Prostate gland (tissue), 2 donors: ENCODE measurements around the gene SMYD3. TPM values are rescaled to one million over a fixed set of nuclear protein-coding genes. Genes with fewer than 3 reads are reported as not detected.

Source experiments
- DNase-seq: peaks from one replicate; pipeline ENCODE4 v3.0.0-alpha.2; 2019; ENCODE audit warnings: low spot score
- H3K27ac ChIP-seq, 2 donors: fragments of 200-600 bp; sonication (generic); 2 replicates each; pipeline ENCODE4 v1.5.1; 2017 to 2019
- H3K27me3 ChIP-seq: fragments of 200-600 bp; sonication (generic); replicated peaks from 2 replicates; pipeline ENCODE4 v1.5.1; 2019; ENCODE audit not compliant: insufficient read depth
- H3K36me3 ChIP-seq, 2 donors: fragments of 200-600 bp; sonication (generic); 1 replicate in 1 of 2; 2 replicates in 1 of 2; pipeline versions ENCODE4 v1.5.1 to v1.8.1; 2017 to 2019
- H3K4me1 ChIP-seq: fragments of 200-600 bp; sonication (generic); replicated peaks from 2 replicates; pipeline ENCODE4 v1.5.1; 2019
- H3K4me3 ChIP-seq, 2 donors: fragments of 200-600 bp; sonication (generic); 2 replicates each; pipeline ENCODE4 v1.5.1; 2017 to 2019
- H3K9me3 ChIP-seq: fragments of 200-600 bp; sonication (generic); 2 replicates; pipeline ENCODE4 v1.5.1; 2017
- POLR2A ChIP-seq: fragments of 450-650 bp; IDR thresholded peaks from one replicate; pipeline ENCODE4 v1.6.1; 2016; ENCODE audit warnings: antibody characterized with exemption, mild to moderate bottlenecking
- POLR2AphosphoS5 ChIP-seq: sonication (generic); formaldehyde crosslinking; IDR thresholded peaks from one replicate; pipeline ENCODE4 v1.6.1; 2017; ENCODE audit warnings: antibody characterized with exemption
- WGBS: methylation state at CpG from one replicate; pipeline ENCODE4 v1.1.5; 2018; 5-methylcytosine and 5-hydroxymethylcytosine counted together
- intact Hi-C: fragments of 100-400 bp; cut with DNase I; formaldehyde crosslinking; loops from one replicate; pipeline ENCODE4 v1.14.2; 2022
- total RNA-seq, 2 donors: library from RNA; depleted of rRNA; stranded (reverse); fragments of >200 nt; gene quantifications; one replicate each; pipeline ENCODE4 v1.1.0, GENCODE V29; 2016
- TF ChIP-seq, protein P1 (sequence below), 4 experiments: fragments of 200-600 bp in 2 of 4; fragments of 450-650 bp in 2 of 4; sonication (generic) in 2 of 4; IDR thresholded peaks; 1 replicate in 3 of 4; 2 replicates in 1 of 4; pipeline ENCODE4 v1.5.1; 2016 to 2019; ENCODE audit warnings: antibody characterized with exemption in 4 of 4, mild to moderate bottlenecking in 2 of 4, moderate library complexity in 2 of 4

SMYD3 gene
- total RNA-seq, 2 donors from 2014 or later: 19.8 to 23.9 TPM

- H3K4me3 ChIP-seq: no peak overlapping the region
- DNase-seq: no peak
- intact Hi-C loops: no loop called here
- WGBS: 96% methylated on average over 1 of the region's 1 CpG
- H3K27me3 ChIP-seq: no peaks in the 10 kb centered on the region
- H3K27ac ChIP-seq: no peak overlapping the region
- TF ChIP-seq, protein P1, sequence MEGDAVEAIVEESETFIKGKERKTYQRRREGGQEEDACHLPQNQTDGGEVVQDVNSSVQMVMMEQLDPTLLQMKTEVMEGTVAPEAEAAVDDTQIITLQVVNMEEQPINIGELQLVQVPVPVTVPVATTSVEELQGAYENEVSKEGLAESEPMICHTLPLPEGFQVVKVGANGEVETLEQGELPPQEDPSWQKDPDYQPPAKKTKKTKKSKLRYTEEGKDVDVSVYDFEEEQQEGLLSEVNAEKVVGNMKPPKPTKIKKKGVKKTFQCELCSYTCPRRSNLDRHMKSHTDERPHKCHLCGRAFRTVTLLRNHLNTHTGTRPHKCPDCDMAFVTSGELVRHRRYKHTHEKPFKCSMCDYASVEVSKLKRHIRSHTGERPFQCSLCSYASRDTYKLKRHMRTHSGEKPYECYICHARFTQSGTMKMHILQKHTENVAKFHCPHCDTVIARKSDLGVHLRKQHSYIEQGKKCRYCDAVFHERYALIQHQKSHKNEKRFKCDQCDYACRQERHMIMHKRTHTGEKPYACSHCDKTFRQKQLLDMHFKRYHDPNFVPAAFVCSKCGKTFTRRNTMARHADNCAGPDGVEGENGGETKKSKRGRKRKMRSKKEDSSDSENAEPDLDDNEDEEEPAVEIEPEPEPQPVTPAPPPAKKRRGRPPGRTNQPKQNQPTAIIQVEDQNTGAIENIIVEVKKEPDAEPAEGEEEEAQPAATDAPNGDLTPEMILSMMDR (IDR thresholded peaks at IDR 0.05): no peak
- TF ChIP-seq POLR2A: no peak
- TF ChIP-seq POLR2AphosphoS5: no peak
- no peaks in the 10 kb centered on the region for H3K4me1 ChIP-seq
- no peaks in the 10 kb centered on the region for H3K9me3 ChIP-seq
- no peaks in the 10 kb centered on the region for H3K36me3 ChIP-seq
Observed at GRCh38 chr1:246213947-246214346, 293.1 kb downstream of the SMYD3 start.

- 96% methylated on average over 3 of the region's 3 CpGs for WGBS
- Histone ChIP-seq H3K4me3 (no peak overlapping the region), H3K36me3 (no peaks in the 10 kb centered on the region), H3K27ac (no peak overlapping the region), H3K9me3 (no peaks in the 10 kb centered on the region), H3K27me3 (no peaks in the 10 kb centered on the region), H3K4me1 (no peaks in the 10 kb centered on the region)
- no peak for TF ChIP-seq POLR2A
- TF ChIP-seq, protein P1 (IDR thresholded peaks at IDR 0.05): no peak
- intact Hi-C loops: no loop called here
- DNase-seq: no peak
Observed at GRCh38 chr1:246213502-246213901, 293.6 kb downstream of the SMYD3 start.

- Histone ChIP-seq H3K36me3 (no peaks in the 10 kb centered on the region), H3K4me3 (no peak overlapping the region), H3K9me3 (no peaks in the 10 kb centered on the region), H3K27ac (no peak overlapping the region), H3K27me3 (no peaks in the 10 kb centered on the region), H3K4me1 (no peaks in the 10 kb centered on the region)
- 96% methylated on average over 3 of the region's 3 CpGs for WGBS
- intact Hi-C loops: no loop called here
- no peak for TF ChIP-seq POLR2AphosphoS5
- TF ChIP-seq, protein P1 (IDR thresholded peaks at IDR 0.05): no peak
- TF ChIP-seq POLR2A: no peak
- no peak for DNase-seq
Observed at GRCh38 chr1:246213036-246213435, 294.0 kb downstream of the SMYD3 start.

DNA sequence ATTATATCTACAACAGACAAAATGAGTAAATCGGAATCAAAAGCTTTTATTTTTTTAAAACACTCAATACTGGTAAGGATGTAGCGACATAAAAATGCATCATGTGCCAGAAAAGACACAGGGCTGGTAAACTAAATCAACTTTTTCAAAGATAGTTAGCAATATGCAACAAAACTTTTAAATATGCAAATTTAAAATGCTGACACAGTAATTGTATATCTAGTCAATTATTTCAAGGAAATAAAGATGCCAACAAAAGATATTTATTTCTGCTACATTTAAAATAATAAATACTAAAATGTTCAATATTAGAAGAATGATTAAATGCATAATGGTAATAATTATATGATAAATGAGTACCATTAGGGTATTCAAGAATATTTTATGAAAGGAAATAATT is 295.1 kb downstream of the SMYD3 start:
- no peak overlapping the region for H3K27ac ChIP-seq
- H3K27me3 ChIP-seq: no peaks in the 10 kb centered on the region
- TF ChIP-seq, protein P1 (IDR thresholded peaks at IDR 0.05): no peak
- TF ChIP-seq POLR2AphosphoS5 (no peak), POLR2A (no peak)
- WGBS: 98% methylated on average over 2 of the region's 2 CpGs
- DNase-seq: no peak
- no peaks in the 10 kb centered on the region for H3K4me1 ChIP-seq
- H3K36me3 ChIP-seq: no peaks in the 10 kb centered on the region
- H3K9me3 ChIP-seq: no peaks in the 10 kb centered on the region
- intact Hi-C loops: no loop called here
- H3K4me3 ChIP-seq: no peak overlapping the region

DNA sequence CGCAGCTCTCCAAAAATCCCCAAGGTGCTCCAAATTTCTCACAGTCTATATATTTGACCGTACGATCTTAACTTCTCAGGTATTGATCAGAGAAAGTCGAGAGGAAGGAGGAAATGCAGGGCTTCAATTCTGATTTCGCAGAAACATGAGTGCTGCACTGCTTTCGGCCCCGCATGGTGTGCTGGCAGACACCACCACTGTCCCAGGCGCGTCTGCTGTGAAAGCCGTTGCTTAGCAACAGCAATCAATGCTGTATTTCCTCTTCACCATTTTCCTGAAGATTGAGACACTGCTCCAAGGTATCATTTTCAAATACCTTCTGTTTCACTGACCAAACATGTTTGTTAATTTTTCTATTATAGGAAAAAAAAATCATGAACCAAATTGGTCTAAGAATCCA is 296.3 kb downstream of the SMYD3 start:
- H3K27ac ChIP-seq: no peak overlapping the region
- 86% methylated on average over 10 of the region's 10 CpGs for whole genome bisulfite sequencing
- no peaks in the 10 kb centered on the region for H3K9me3 ChIP-seq
- TF ChIP-seq, protein P1 (IDR thresholded peaks at IDR 0.05): no peak
- TF ChIP-seq POLR2A (no peak), POLR2AphosphoS5 (no peak)
- H3K4me3 ChIP-seq: no peak overlapping the region
- H3K27me3 ChIP-seq: no peaks in the 10 kb centered on the region
- no peaks in the 10 kb centered on the region for H3K36me3 ChIP-seq
- H3K4me1 ChIP-seq: no peaks in the 10 kb centered on the region
- DNase-seq: no peak
- intact Hi-C loops: no loop called here
